ENCODE results near the gene TRIM65.
"Not testable (repeated sequence)": the region's sequence is repeated elsewhere in the genome, so short reads cannot be mapped to it uniquely, and the experiment has no call there.

Gene TRIM65

GRCh38 chr17:75874323-75875181, 22.2 kb downstream of the TRIM65 start:
- DNase-seq = no peak

GRCh38 chr17:75873587-75874322, 23.0 kb downstream of the TRIM65 start:
- no peak for DNase-seq

GRCh38 chr17:75872434-75873351, 24.1 kb downstream of the TRIM65 start:
- DNase-seq = peak; percentile 45

- not testable (repeated sequence) for DNase-seq
Observed at GRCh38 chr17:75870228-75870627, 26.5 kb downstream of the TRIM65 start.

- peak; percentile 19 for DNase-seq
Observed at GRCh38 chr17:75869282-75870141, 27.2 kb downstream of the TRIM65 start.

GRCh38 chr17:75868730-75869281, 27.9 kb downstream of the TRIM65 start:
- DNase-seq = not testable (repeated sequence)

- DNase-seq = not testable (repeated sequence)
Observed at GRCh38 chr17:75865404-75866188, 31.2 kb downstream of the TRIM65 start.

GRCh38 chr17:75864887-75865286, 31.9 kb downstream of the TRIM65 start:
- not testable (repeated sequence) for DNase-seq

- DNase-seq = peak; percentile 60
Observed at GRCh38 chr17:75864448-75864871, 32.3 kb downstream of the TRIM65 start.

- DNase-seq = no peak
Observed at GRCh38 chr17:75861927-75862317, 34.8 kb downstream of the TRIM65 start.

- not testable (repeated sequence) for DNase-seq
Observed at GRCh38 chr17:75859358-75859757, 37.4 kb downstream of the TRIM65 start.

- no peak for DNase-seq
Observed at GRCh38 chr17:75856062-75856756, 40.5 kb downstream of the TRIM65 start.

- peak; percentile 100 for DNase-seq
Observed at GRCh38 chr17:75855310-75856061, 41.3 kb downstream of the TRIM65 start, which contains the start of gene WBP2. WBP2 (minus strand) TSS chr17:75855335; CDS start chr17:75855297, 38 bp downstream.

GRCh38 chr17:75854881-75855309, 41.9 kb downstream of the TRIM65 start:
- no peak for DNase-seq

GRCh38 chr17:75854101-75854748, 42.5 kb downstream of the TRIM65 start:
- peak; percentile 25 for DNase-seq

GRCh38 chr17:75853433-75853832, 43.3 kb downstream of the TRIM65 start:
- DNase-seq = no peak

- DNase-seq = not testable (repeated sequence)
Observed at GRCh38 chr17:75851693-75851991, 45.1 kb downstream of the TRIM65 start.

GRCh38 chr17:75850928-75851692, 45.6 kb downstream of the TRIM65 start:
- no peak for DNase-seq
